GM21825 (cell line): ENCODE measurements around the gene ATP6V0C.
A peak's percentile ranks its signal among the peaks of the same experiment; 100 is the strongest.
"Not testable (repeated sequence)": the region's sequence is repeated elsewhere in the genome, so short reads cannot be mapped to it uniquely, and the experiment has no call there.

Experiments used
- ATAC-seq: cut with Tn5 transposase; IDR thresholded peaks from one replicate; pipeline ENCODE4 v1.9.1; 2021; ENCODE audit warnings: mild to moderate bottlenecking, moderate library complexity; ENCODE audit not compliant: unreplicated experiment

Gene ATP6V0C

DNA sequence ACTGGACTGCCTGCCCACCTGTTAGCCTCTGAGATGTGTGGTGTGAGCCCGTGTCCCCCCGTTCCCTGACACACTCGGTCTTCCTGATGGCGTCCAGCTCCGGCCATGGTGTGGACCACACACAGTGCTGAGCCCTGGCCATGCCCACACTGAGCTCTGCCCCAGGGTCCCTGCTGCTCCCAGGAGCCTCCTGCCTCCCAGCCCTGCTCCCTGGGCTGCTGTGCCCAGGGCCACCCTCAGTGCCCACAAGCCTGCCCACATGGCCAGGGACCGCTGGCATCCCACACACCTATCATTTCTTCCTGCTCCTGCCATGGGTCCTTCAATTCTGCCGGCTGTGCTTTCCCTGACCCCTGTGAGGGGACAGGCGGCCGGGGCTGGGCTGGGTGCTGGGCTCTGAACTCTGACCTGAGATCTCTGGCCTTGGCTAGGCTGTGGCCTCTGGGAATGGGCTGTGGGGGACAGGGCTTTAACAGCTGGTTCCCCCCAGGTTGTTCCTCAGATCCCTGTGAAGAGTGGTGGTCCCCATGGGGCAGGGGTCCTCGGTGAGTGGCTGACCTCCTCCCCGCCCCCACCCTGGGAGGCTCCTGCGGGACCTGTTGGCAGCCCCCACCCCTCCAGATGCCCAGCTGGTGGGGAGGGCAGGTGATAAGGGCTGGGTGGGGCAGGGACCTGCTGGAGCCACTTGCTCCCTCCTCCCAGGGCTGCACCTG lies 13.5 kb downstream of the ATP6V0C start:
- no peak for ATAC-seq

DNA sequence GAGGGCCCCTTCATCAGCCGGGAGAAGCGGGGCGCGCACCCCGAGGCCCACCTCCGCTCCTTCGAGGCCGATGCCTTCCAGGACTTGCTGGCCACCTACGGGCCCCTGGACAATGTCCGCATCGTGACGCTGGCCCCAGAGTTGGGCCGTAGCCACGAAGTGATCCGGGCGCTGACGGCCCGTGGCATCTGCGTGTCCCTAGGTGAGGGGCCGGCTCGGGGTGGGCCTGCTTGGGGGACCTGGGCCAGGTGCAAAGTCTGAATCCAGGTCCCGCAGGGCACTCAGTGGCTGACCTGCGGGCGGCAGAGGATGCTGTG lies 14.0 kb downstream of the ATP6V0C start:
- no peak for ATAC-seq

DNA sequence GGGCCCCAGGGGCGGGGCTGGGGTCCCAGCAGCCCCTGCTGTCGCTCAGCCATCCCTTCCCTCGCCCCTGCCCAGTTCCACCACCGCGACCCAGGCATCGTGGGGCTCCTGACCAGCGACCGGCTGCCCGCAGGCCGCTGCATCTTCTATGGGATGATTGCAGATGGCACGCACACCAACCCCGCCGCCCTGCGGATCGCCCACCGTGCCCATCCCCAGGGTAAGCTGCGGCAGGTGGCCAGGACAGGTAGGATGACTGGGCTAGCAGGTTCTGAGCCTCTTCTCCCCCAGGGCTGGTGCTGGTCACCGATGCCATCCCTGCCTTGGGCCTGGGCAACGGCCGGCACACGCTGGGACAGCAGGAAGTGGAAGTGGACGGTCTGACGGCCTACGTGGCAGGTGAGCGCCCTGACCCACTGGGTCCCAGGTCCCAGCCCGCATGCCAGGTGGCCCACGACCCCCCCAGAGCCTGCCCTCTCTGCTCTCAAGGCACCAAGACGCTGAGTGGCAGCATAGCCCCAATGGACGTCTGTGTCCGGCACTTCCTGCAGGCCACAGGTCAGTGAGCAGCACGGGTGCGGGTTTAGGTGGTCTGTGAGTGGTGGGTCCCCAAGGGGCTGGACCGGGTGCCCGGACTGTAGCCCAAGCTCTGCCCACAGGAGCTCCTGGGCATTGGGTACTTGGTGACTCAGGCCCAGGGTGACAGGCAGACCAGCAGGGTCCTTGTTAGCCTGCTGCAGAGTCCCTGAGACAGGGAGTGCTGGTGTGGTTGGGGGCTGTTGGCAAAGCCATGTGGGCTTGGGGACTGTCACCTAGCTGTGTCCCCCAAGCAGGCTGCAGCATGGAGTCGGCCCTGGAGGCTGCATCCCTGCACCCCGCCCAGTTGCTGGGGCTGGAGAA lies 14.7 kb downstream of the ATP6V0C start:
- ATAC-seq = no peak

DNA sequence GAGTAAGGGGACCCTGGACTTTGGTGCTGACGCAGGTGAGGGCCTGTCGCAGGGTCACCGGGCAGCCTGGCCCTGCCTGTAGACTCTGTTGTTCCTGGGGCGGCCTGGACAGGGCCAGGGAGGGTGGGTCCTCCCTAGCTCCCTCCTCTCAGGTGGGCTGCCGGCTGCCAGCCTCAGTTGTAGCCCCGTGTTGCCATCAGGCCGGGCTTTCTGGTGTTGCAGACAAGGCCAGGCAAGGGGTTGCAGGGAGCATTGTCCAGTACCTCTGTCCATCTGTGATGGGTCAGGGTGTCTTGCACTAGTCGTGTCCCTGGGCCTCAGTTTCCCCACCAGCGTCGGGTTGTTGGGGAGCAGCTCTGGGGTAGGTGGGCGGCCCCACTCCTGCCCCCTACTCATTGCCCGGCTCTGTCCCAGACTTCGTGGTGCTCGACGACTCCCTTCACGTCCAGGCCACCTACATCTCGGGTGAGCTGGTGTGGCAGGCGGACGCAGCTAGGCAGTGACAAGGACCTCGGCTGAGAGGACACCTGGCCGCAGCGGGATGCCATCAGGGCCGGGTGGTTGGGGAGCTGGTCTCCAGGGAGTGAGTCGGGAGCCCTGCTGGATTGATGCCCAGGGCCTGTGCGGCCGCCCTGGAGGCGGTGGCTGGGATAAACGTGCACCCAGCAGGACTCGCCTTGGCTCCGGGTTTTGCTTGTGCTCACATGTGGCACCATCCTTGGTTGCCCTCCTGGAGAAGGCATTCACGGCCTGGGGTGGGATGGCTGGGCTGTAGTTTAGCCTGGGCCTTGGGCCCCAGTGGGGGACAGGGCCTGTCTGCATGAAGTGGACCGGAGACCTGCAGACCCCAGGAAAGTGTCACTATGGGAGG lies 15.5 kb downstream of the ATP6V0C start:
- no peak for ATAC-seq

DNA sequence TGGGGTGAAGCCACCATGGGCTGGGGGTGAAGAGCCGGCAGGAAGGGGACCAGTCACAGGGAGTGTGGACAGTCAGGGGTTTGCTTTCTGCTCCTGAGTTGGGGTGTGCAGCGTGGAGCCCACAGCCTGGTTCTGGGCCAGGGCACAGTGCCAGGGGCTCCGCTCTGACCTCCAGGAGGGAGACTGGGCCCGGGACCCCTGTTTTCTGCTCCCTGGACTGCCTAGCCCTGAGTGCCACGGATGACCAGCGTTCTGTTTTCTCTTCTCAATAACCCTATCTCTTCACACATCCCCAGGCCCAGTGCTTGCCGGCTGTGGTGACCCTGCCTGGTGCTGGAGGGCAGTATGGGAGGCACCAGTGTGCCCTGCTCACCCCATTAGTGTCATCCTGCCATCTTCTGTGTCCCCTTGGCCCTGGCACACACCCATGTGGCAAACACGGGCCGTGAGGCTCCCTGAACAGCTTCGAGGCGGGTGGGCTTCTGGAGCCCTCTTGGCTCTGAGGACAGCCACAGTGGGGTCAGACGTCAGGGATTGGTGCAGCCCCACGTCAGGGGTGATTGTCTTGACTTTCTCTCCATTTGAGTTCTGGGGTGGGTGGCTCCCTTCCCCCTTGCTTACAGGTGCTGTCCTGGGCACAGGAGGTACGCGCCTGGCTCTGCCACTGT lies 16.3 kb downstream of the ATP6V0C start:
- ATAC-seq = no peak

DNA sequence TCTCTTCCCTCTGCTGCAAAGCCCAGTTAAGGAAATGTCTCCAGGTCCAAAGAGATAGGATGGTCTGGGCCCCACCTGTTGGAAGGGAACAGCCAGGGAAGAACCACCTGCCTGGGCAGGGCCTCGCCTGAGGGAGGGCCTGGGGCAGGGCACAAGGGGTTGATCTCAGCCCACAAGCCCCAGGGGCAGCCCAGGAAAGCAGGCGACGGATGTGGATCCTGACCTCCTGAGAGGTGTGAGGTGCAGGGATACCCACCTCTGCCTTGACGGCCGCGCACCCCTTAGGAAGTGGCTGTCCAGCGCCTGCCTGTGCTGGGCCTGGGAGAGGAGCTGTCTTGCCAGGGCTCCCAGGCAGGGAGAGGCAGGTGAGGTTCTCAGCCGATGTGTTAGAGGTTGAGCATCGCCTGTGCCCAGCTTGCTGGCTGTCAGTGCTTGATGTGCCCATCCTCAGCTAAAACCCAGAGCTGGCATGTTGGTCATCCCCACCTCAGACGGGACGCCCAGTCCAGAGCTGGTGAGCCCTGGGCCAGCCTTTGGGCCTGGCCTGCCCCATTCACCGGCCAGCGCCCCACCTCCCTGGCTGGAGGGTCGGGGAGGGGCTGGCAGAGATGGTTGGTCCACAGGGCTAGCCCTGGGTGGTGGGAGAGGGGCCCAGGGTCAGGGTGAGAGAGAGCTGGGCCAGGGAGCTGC lies 17.0 kb downstream of the ATP6V0C start:
- ATAC-seq = no peak

DNA sequence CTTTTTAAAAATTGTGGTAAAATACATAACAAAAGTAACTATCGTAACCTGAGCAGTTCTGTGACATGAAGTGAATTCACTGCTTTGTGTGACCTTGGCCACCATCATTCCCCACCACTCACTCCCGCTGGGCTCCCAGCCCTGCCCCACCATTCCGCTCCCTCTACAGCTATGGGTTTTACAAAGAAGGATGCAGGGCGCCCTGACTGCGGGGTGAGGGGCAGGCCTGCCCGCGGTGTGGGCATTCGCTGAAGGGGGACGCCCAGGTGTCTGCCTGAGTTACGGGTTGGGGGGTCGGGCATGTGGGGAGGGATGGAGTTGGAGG lies 17.6 kb downstream of the ATP6V0C start, which contains the start of gene CEMP1:
Gene CEMP1 (minus strand): TSS at position 38 of the 325 bp plus-strand sequence. CDS start 335 bp downstream, outside the sequence.
- peak; percentile 1 for ATAC-seq

DNA sequence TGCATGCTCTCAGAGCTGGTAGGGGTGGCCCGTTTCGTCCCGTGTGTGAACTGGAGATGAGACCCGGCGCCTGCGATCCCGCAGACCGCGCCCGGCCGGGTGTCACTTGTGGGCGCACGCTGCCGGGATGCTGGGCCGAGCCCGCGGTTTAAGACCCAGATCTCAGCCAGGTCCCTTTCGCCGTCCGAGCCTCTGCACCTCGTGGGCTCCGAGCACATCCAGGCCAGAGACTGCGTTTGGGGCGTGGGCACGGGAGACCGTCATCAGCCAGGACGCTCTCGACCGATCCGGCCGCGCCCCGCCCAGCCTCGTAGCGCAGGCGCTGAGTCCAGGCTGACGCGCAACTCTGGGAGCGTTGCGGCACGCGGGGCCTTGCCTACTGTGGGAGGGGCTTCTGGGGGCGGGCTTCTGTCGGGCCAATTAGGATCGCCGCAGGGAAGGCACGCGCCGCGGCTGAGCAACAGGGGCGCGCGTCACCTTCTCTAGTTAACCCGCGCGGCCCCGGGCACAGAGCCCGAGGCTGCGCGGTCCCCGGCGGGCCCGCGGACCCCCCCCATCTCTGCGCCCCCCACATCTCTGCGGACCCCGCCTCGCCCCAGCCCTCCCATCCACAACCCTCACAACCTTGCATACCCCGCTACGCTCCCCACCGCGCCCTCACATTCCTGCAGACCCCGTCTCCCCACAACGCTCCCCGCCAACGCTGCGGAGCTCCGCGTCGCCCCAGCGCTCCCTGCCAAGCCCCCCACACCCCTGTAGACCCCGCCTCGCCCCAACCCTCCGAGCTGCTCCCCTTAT lies 18.1 kb downstream of the ATP6V0C start:
- ATAC-seq = peak; percentile 74

DNA sequence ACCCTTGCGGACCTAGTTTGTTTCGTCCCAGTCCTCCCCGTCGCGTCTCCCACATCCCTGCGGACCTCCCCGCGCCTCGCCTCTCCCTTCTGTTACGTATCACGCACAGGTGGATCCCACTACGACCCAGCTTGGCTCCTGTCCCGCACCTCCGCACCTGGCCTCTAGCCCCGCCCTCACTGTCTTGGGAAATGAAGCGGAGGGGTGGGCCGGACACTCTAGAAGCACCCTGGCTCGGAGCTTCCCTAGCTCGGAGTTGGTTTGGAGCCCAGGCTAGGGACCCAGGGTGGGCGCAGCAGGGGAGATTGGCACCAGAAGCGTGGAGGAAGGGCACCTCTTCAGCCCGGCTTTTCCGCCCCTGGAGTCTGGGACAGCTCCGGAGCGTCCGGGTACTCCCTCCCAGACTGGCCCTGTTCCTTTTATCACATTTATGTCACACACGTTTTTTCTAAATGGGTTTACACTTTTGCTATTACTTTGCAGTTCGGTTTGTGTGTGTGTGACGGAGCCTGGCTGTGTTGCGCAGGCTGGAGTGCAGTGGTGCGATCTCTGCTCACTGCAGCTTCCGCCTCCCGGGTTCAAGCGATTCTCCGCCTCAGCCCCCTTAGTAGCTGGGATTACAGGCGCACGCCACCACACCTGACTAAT lies 18.9 kb downstream of the ATP6V0C start:
- ATAC-seq = no peak

DNA sequence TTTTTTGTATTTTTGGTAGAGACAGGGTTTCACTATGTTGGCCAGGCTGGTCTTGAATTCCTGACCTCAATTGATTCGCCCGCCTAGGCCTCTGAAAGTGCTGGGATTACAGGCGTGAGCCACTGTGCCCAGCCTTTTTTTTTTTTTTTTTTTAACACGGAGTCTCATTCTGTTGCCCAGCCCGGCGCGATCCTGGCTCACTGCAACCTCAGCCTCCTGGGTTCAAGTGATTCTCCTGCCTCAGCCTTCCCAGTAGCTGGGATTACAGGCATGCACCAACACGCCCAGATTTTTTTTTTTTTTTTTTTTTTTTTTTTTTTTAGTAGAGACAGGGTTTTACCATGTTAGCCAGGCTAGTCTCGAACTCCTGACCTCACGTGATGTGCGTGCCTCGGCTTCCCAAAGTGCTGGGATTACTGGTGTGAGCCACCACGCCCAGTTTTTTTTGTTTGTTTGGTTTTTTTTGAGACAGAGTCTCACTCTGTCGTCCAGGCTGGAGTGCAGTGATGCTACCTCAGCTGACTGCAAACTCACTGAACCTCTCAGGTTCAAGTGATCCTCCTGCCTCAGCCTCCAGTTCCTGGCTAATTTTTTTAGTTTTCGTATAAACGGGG lies 19.5 kb downstream of the ATP6V0C start:
- not testable (repeated sequence) for ATAC-seq

DNA sequence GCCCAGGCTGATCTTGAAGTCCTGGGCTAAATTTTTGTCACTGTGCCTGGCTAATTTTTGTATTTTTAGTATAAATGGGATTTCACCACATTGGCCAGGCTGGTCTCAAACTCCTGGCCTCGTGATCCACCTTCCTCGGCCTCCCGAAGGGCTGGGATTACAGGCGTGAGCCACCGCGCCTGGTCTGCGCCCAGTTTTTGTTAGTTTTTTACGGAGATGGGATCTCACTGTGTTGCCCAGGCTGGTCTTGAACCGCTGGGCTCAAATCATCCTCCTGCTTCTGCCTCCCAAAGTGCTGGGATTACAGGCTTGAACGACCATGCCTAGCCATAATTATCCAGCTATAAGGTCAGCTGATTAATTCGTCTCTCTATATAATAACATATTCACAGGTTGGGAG lies 20.2 kb downstream of the ATP6V0C start:
- no peak for ATAC-seq

DNA sequence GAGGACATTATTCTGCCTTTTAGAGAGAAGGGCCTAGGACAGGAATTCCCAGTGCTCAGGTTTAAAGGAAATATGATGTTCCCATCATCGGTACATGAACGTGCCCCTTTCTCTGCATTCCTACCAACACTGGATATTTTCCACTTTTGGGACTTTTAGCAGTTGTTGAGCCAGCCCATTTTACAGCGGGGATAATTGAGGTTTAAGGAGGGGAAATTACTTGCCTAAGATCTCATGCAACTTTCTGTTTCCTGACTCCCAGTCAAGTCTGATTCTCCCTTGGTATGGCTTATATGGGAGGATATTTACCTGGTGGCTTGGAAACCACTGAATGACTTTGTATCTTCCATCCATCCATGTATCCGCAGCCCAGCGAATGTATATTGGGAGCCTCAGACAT lies 20.6 kb downstream of the ATP6V0C start:
- not testable (repeated sequence) for ATAC-seq

DNA sequence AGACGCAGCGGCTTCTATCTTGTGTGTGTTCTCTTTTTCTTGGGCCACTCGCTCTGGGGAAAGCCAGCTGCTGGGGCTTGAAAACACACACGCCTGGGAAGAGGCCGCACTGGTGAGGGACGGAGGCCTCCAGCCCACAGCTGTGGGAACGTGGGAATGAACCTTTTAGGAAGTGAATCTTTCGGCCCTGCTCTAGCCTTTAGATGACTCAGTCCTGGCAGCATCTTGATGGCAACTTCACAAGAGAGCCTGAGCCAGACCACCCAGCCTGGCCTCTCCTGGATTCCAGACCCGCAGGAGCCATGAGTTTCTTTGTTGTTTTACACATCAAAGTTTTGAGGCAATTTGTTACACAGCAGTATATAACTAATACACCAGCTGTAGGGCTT lies 21.9 kb downstream of the ATP6V0C start:
- ATAC-seq = no peak

DNA sequence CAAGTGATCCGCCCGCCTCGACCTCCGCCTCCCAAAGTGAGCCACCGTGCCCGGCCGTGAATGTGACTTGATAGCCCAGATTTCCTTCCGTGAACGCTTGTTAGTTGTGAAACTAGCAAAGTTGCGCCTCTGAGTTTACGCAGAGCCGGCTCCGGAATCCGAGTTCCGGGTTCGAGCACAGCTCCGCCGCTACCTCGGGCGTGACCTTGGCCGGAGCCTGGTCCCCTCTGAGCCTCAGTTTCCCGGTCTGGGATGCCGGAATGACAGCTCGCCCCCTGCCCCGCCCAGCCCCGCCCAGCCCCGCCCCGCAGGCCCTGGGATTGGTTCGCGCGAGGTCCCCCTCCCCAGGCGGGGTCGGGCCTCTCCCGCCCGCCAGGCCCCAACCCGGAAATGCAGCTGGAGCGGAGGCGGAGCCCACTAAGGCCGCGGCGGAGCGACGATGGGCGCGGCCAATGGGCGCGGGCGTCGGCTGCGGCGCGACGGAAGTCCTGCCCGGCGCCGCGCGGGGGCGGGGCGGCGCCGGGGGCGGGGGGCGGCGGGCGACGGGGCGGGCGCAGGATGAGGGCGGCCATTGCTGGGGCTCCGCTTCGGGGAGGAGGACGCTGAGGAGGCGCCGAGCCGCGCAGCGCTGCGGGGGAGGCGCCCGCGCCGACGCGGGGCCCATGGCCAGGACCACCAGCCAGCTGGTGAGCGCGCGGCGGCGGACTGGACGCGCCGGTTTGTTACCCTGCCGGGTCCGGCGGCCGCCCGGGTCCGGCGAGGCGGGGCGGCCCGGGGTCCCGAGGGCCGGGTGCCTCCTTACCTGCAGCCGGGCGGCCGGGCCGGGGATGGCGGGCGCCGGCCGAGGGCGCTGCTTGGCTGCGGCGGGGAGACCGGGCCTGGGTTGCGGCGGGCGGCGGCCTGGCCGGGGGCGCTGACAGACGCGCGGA lies 24.0 kb downstream of the ATP6V0C start, which contains the start of gene PDPK1:
Gene PDPK1 (plus strand): TSS at position 571 of the 929 bp plus-strand sequence. CDS start 92 bp downstream, at position 663.
- peak; percentile 85 for ATAC-seq

DNA sequence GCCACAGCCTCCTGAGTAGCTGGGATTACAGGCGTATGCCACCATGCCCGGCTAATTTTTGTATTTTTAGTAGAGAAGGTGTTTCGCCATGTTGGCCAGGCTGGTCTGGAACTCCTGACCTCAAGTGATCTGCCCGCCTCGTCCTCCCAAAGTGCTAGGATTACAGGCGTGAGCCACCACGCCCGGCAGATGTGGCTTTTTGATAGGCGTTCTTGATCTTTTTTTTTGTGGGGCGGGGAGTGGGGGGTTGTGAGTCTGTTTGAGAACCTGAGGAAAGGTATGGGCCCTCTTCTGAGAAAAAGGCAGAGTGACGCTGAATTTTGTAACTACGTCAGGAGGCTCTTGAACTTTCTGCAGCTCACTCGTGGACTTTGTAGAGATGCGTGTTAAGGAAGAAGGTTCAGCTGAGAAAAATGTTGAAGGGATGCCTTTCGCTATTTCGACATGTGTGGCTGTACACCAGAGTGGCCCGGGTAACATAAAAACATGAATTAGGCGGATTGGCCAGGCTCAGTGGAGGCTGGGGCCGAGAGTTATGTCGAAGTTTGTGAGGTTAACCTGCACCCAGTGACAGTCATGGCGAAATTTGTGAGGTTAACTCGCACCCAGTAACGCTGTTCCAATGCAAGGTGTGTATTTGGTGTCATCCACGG lies 25.6 kb downstream of the ATP6V0C start:
- ATAC-seq = not testable (repeated sequence)

DNA sequence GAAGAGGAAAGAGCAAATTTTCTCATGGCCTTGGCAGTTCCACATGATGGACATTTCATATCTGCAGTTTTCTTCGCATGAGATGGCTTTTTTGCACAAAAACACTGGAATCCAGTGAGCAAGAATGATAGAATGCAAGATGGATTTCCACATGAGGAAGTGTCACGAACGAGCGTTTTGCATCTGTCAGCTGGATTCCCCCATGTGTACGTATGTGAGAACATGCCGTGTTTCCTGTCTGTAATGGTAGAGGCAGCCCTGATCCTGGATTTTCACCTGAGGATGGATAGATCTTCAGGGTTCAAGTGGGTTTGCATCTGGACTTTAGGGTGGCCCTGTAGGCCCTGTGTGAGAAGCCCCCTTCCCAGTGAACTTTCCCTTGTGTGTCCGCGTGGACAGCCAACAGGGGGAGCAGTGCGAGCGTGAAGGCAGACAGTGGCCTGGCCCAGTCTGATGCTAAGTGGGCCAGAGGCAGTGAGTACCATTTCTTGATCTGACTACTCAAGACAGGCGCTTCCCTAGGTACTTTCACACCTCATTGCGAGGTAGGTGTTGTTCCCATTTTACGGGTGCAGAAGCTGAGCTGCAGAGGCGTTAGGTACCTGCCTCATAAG lies 26.2 kb downstream of the ATP6V0C start:
- not testable (repeated sequence) for ATAC-seq
